Fibroblast of gingiva (primary cell): ENCODE data around the gene ATP6V0E2.
A peak's percentile ranks its signal among the peaks of the same experiment; 100 is the strongest.

Experiments used
- DNase-seq: peaks from one replicate; pipeline ENCODE4 v3.0.0-alpha.2; 2011; ENCODE audit warnings: low read depth

Gene ATP6V0E2

GRCh38 chr7:149864023-149864422 lies 9.7 kb upstream of the ATP6V0E2 start:
- no peak for DNase-seq

GRCh38 chr7:149864751-149865150 lies 9.0 kb upstream of the ATP6V0E2 start:
- DNase-seq = no peak

- no peak for DNase-seq
Observed at GRCh38 chr7:149865437-149865836, 8.3 kb upstream of the ATP6V0E2 start.

- DNase-seq = no peak
Observed at GRCh38 chr7:149866139-149866778, 7.5 kb upstream of the ATP6V0E2 start.

GRCh38 chr7:149866779-149867447 lies 6.9 kb upstream of the ATP6V0E2 start:
- DNase-seq = no peak

- DNase-seq = no peak
Observed at GRCh38 chr7:149867762-149868622, 5.8 kb upstream of the ATP6V0E2 start.

GRCh38 chr7:149868623-149869290 lies 5.0 kb upstream of the ATP6V0E2 start:
- no peak for DNase-seq

- no peak for DNase-seq
Observed at GRCh38 chr7:149869291-149869650, 4.5 kb upstream of the ATP6V0E2 start.

- no peak for DNase-seq
Observed at GRCh38 chr7:149869867-149870266, 3.9 kb upstream of the ATP6V0E2 start.

GRCh38 chr7:149870274-149870673 lies 3.5 kb upstream of the ATP6V0E2 start:
- DNase-seq = no peak

GRCh38 chr7:149870701-149871483 lies 2.9 kb upstream of the ATP6V0E2 start:
- no peak for DNase-seq

GRCh38 chr7:149871576-149871975 lies 2.2 kb upstream of the ATP6V0E2 start:
- DNase-seq = no peak

GRCh38 chr7:149872419-149873073 lies 1.2 kb upstream of the ATP6V0E2 start:
- peak; percentile 83 for DNase-seq

- no peak for DNase-seq
Observed at GRCh38 chr7:149873970-149874643, 338 bp downstream of the ATP6V0E2 start.

GRCh38 chr7:149874644-149875028 lies 867 bp downstream of the ATP6V0E2 start:
- no peak for DNase-seq

GRCh38 chr7:149875396-149875795 lies 1.6 kb downstream of the ATP6V0E2 start:
- DNase-seq = no peak

- no peak for DNase-seq
Observed at GRCh38 chr7:149877890-149878522, 4.2 kb downstream of the ATP6V0E2 start.

- no peak for DNase-seq
Observed at GRCh38 chr7:149878523-149878921, 4.8 kb downstream of the ATP6V0E2 start.

GRCh38 chr7:149879271-149879743 lies 5.5 kb downstream of the ATP6V0E2 start:
- DNase-seq = no peak
